ENCODE data around the gene LGMN.
"Not testable (repeated sequence)": the region's sequence is repeated elsewhere in the genome, so short reads cannot be mapped to it uniquely, and the experiment has no call there.

The LGMN gene

GRCh38 chr14:92759679-92760523 lies 11.5 kb upstream of the LGMN start:
- DNase-seq = no peak

DNA sequence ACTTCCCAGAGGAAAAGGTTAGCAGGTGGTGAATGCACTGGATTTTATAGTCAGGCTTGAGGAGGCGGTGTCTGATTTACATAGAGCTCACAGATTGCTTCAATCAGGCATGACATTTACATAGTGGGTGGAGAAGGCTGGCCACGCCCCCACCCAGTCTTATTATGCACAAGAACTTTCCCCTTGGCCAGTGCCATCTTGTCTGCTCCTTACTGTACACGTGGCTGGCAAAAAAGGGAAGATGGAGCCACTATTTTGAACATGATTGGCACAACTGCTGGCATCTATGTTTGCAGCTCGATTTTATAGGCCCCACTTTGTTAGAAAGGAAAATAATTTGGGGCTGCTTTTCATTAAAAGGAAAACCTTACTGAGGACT lies 10.9 kb upstream of the LGMN start:
- DNase-seq = no peak

DNA sequence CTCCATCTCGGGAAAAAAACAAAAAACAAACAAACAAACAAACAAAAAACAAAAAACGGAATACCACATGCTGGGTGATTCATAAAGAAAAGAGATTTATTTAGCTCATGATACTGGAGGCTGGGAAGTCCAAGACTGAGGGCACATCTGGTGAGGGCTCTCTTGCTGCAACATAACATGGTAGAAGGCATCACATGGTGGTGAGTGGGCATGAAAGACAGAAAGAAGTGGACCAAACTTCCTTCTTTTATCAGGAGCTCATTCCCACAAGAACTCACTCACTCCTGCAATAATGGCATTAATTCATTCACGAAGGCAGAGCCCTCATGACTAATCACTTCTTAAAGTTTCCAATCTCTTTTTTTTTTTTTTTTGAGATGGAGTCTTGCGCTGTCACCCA lies 8.0 kb upstream of the LGMN start:
- DNase-seq = no peak

DNA sequence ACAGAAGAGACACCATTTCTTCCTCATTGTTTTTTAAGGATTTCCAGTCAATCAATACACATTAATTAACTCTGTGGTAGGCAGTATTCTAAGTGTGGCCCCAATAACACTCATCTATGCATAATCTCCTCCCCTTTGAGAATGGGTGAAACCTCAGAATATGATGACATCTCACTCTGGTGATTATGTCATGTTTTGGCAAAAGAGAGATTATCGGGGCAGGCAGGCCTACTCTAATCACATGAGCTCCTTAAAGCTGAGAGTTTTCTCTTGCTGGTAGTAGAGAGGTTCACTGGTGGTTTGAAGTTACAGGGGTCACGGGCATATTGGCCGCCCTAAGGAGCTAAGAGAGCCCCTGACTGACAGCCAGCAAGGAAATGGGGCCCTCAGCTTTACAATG lies 7.1 kb upstream of the LGMN start:
- no peak for DNase-seq

DNA sequence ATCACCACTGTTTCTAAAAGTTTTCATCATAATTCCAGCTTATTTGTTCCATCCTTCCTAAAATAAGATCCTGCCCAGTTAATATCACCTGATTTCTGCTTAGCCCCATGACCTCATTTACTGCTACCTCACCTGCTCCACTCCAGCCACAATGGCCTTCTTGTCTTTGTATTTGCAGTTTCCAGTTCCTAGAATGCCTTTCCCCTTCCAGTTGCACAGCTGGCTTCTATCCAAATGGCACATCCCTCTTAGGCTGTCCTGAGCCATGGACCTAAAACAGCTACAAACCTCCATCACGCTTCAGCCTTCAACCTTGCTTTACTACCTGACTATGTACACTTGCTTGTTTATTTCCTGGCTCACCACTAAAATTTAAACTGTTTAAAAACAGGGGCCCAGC lies 6.5 kb upstream of the LGMN start:
- no peak for DNase-seq

GRCh38 chr14:92753250-92753649 lies 4.8 kb upstream of the LGMN start:
- DNase-seq = no peak

- no peak for DNase-seq
Measured at GRCh38 chr14:92751819-92752218, 3.4 kb upstream of the LGMN start.

DNA sequence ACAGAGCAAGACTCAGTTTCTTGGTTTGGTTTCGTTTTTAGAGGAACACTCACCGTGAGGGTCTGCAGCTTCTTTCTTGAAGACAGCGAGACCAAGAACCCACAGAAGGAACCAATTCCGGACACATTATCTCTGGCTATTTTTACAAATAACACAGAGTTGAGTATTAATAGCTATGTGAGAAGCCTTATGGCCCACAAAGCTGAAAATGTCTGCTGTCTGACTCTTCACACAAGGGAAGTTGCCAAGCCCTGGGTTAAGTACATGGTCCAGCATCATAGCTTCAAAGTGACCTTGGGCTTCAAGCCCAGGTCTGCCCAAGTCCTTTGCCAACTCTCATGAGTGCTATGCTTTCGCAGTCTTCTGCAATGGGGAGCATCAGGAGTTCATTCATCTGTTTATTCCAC lies 2.6 kb upstream of the LGMN start:
- DNase-seq = no peak

DNA sequence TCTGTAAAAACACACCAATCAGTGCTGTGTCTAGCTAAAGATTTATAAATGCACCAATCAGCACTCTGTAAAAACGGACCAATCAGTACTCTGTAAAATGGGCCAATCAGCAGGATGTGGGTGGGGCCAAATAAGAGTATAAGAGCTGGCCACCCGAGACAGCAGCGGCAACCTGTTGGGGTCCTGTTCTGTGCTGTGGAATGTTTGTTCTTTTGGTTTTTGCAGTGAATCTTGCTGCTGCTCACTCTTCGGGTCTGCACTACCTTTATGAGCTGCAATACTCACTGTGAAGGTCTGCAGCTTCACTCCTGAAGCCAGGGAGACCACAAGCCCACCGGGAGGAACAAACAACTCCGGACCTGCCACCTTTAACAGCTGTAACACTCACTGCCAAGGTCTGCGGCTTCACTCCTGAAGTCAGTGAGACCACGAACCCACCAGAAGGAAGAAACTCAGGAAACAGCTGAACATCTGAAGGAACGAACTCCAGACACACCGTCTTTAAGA lies 1.8 kb upstream of the LGMN start:
- not testable (repeated sequence) for DNase-seq

DNA sequence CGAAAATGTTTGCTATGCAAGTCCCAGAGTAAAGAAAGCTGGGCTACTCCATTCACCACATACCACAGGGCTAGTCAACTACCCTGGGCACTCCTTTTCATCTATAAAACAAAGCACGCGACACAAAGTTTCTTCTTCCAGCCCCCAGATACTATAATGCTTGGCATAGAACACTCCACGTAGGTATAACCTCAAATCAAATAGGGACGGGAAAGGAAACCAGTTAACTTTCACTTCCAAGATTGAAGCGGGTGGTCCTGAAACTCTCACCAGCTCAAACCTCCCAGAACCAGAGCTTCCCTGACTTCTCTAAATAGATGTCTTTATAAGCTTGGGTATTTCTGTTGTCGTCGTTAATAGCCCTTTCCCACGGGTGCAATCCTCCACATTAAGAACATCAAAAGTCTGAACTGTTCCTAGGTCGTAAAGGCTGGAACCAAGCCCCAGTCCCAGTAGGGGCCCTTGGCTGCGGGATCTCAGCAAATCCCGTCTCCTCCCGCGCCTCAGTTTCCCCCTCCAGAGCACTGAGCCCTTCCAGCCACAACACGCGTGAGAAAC lies 647 bp downstream of the LGMN start:
- peak; percentile 32 for DNase-seq

DNA sequence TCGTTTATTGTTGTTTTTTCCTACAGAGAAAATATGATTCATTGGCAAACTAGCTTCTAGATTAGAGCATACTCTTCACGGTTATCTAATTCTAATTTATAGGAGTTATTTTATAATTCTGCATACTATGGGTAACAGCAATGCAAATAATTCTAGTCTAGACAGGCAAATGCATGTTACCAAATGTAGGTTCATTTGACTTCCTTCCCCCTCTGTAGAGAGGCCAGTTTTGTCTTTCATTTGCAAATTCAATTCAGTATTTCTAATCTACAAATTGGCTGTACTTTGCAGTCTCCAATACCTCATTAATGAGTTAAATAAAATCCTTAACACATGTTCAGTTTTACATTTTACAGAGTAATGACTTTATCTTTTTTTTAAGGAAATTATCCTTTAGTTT lies 4.2 kb downstream of the LGMN start:
- no peak for DNase-seq

DNA sequence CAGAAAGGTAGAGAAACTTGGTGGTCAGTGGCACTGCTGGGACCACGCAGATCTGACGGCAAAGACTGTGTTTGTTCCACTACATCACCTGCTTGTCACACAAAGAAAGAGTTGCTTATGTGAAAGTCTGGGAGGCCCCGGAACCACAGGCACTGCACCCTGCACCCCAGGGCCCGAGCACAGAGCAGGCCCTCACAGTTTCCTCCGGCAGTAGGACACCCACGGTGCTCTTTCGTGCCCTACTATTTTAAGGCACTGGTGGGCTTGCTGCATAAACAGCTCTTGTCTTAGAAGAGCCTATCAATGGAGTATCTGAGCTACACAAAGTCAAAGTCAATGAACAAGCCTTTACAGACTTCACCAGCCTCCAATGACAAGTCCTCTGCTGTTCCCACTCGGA lies 8.0 kb downstream of the LGMN start:
- DNase-seq = no peak

- DNase-seq = no peak
Measured at GRCh38 chr14:92737619-92738188, 10.7 kb downstream of the LGMN start.

DNA sequence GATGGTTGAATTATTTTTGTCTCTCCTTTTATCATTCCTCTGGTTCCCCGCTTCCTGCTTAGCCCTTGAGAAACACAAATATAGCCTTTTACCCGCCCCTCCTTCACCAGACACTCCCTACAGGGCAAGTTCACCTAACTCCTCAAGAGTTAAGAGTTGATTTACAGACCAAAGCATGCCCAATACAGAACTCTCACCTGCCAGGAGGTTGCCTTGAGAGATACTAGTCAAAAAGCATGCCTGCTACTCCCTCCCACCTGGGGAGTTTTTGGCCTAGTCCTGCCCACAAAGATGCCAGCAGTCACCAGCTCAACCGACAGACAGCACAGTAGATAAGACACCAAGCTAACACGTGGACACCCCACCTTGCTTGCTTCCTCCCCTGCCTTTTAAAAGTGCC lies 11.2 kb downstream of the LGMN start:
- DNase-seq = no peak

- no peak for DNase-seq
Measured at GRCh38 chr14:92735344-92735743, 13.1 kb downstream of the LGMN start.

DNA sequence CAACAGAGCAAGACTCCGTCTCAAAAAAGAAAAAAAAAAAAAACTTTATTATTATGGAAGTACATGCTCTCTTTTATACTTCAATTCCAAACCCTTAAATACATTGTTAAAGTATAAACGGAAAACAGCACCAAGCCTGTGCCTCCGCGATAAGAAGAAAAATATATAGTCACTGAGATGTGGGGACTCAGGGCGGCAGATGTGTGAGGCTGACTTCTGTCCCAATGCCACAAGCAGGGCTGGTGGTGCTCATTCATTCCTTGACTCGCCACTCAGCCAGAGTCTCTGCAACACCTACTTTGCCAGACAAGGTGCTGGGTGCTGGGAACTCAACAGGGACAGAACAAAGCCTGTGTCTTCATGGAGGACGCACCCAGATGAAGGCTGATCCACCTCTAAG lies 13.8 kb downstream of the LGMN start:
- DNase-seq = no peak

DNA sequence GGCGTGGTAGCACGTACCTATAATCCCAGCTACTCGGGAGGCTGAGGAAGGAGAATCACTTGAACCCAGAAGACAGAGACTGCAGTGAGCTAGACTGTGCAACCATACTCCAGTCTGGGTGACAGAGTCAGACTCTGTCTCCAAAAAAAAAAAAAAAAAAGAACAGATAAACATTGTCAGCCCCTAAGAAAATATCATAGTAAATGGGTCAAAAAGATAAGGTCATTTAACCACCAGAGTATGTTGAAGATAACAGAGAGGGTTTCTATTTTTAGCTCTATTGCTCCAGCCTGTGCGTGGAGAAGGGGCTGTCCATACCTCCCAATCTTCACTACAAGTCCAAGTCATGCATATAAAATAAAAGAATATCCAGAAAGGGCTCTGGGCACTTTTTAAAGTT lies 15.4 kb downstream of the LGMN start:
- DNase-seq = no peak

- no peak for DNase-seq
Measured at GRCh38 chr14:92731622-92732115, 16.8 kb downstream of the LGMN start.

DNA sequence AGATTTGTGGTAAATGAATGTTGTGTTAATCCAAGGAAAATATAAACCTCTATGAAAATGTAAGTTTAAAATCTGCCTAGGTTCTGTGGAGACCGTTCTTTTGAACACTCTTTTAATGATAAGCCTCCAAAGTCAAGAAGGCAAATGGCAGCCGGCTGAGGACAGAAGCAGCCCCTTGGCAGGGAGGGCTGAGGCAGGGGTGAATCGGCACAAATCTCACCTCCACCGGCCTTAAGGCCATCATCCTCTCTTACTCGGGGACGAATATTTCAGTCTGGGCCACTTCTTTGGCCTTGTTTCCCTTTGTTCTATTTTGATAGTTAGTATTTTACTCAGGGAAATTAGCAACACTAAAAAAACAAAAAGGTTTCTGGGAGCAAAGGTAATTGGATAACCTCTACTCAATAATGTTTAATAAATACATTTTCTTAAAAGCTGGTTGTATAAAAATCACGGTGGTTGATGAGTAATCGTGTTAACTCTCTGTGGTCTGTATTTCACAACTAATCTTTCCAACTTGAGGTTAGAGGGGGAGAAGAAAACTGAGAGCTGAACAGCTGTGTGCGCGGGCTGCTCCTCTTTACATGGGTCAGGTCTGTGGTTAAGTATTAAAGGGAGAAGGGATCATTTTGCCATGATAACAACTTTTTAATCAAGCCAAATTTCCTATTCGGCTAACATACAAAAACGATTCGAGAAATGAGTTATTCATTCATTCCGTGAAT lies 18.6 kb downstream of the LGMN start:
- no peak for DNase-seq

- DNase-seq = no peak
Measured at GRCh38 chr14:92728759-92729364, 19.6 kb downstream of the LGMN start.

- DNase-seq = no peak
Measured at GRCh38 chr14:92726933-92727262, 21.5 kb downstream of the LGMN start.

GRCh38 chr14:92726135-92726932 lies 22.1 kb downstream of the LGMN start:
- peak; percentile 50 for DNase-seq
